WTC11 (cell line): Measurements from ENCODE around the gene ATP6AP1.

Experiments
- CDX4 ChIP-seq: fragments of 250-450 bp; sonication (Bioruptor Pico); IDR thresholded peaks from 2 replicates; pipeline ENCODE4 v1.9.0; 2021; ENCODE audit warnings: moderate library complexity, mild to moderate bottlenecking, inconsistent platforms, borderline replicate concordance
- CTCF ChIP-seq: fragments of 200-600 bp; IDR thresholded peaks from 2 replicates; pipeline ENCODE4 v1.8.0; 2022; ENCODE audit warnings: antibody characterized with exemption

- TF ChIP-seq CDX4 (CRISPR knock-in tag), result no peak
- TF ChIP-seq CTCF, result no peak
Measured at GRCh38 chrX:154472685-154473632, 44.5 kb downstream of the ATP6AP1 start.
